K562 (cell line): ENCODE results near the gene GBX1. TPM values are rescaled to one million over a fixed set of nuclear protein-coding genes. Genes with fewer than 3 reads are reported as not detected.

ENCODE experiments used
- ATAC-seq: fragments of 200-7000 bp; cut with Tn5 transposase; 3 replicates; pipeline ENCODE4 v1.9.1; 2020; ENCODE audit warnings: moderate library complexity
- BruUV-seq: library from RNA; stranded (reverse); fragments of 400-500 nt; replicated peaks from 2 replicates; lab custom pipeline; 2021; lab: Mats Ljungman, UMichigan
- CTCF ChIA-PET: fragments of 300-600 bp; formaldehyde crosslinking; extraction: SDS; loops from one replicate; lab custom pipeline; 2021; ENCODE audit warnings: low intra/inter-chr PET ratio; lab: Yijun Ruan, JAX
- POLR2A ChIA-PET: fragments of 300-600, 350-650 bp; sonication (Branson Sonifier 250); formaldehyde crosslinking; extraction: SDS; loops from one replicate; lab custom pipeline; 2021; ENCODE audit warnings: antibody characterized with exemption, inconsistent platforms; lab: Yijun Ruan, JAX
- DNase-seq, 4 experiments: peaks; one replicate each; pipeline versions ENCODE4 v3.0.0 to v3.0.0-alpha.2; 2011 to 2018; ENCODE audit warnings: low spot score in 3 of 4, mixed read lengths in 3 of 4; ENCODE audit errors: extremely low read depth in 1 of 4
- FAIRE-seq: peaks from 2 replicates; lab custom pipeline; 2011; peaks lifted over from hg19 to GRCh38; lab: Jason Lieb, UNC
- H2AFZ ChIP-seq: 2 replicates; pipeline ENCODE4 v1.6.0; 2011; ENCODE audit warnings: low read depth, low read length, control low read depth, inconsistent platforms
- H3K27ac ChIP-seq: fragments of 200-600 bp; 3 replicates; pipeline ENCODE4 v1.8.0; 2011; ENCODE audit warnings: low read depth, mild to moderate bottlenecking, control low read depth, inconsistent platforms, low read length, moderate library complexity, mixed read lengths; ENCODE audit errors: extremely low read depth
- H3K27me3 ChIP-seq, 2 experiments: fragments of 300-600 bp in 1 of 2; 2 replicates in 1 of 2; 3 replicates in 1 of 2; pipeline versions ENCODE4 v1.6.0 to v1.8.0; 2011; ENCODE audit warnings: inconsistent platforms in 2 of 2, low read length in 2 of 2, mild to moderate bottlenecking in 1 of 2, mixed read lengths in 1 of 2, moderate library complexity in 1 of 2; ENCODE audit not compliant: control insufficient read depth in 2 of 2, insufficient read depth in 2 of 2
- H3K36me3 ChIP-seq: fragments of 300-600 bp; 3 replicates; pipeline ENCODE4 v1.8.0; 2011; ENCODE audit warnings: mild to moderate bottlenecking, low read length, inconsistent platforms; ENCODE audit not compliant: control insufficient read depth, insufficient read depth
- H3K4me1 ChIP-seq, 2 experiments: fragments of 200-600 bp in 1 of 2; replicated peaks in 1 of 2; 2 replicates in 1 of 2; 3 replicates in 1 of 2; pipeline versions ENCODE4 v1.5.1 to v1.8.0; 2011; ENCODE audit warnings: inconsistent platforms in 2 of 2, low read length in 2 of 2, mild to moderate bottlenecking in 1 of 2, mixed read lengths in 1 of 2, moderate library complexity in 1 of 2; ENCODE audit not compliant: control insufficient read depth in 2 of 2, insufficient read depth in 2 of 2
- H3K4me2 ChIP-seq: 2 replicates; pipeline ENCODE4 v1.6.1; 2011; ENCODE audit warnings: low read length, control low read depth, inconsistent platforms, mixed read lengths; ENCODE audit not compliant: insufficient read depth
- H3K4me3 ChIP-seq: fragments of 200-600 bp; sonication (generic), shearing (Covaris generic); 2 replicates; pipeline ENCODE4 v1.5.1; 2016; ENCODE audit warnings: control low read depth, inconsistent platforms
- H3K79me2 ChIP-seq: fragments of 200-600 bp; 3 replicates; pipeline ENCODE4 v1.8.0; 2011; ENCODE audit warnings: low read length, inconsistent platforms; ENCODE audit not compliant: control insufficient read depth, insufficient read depth
- H3K9ac ChIP-seq, 2 experiments: 2 replicates each; pipeline versions ENCODE4 v1.6.0 to v1.6.1; 2011; ENCODE audit warnings: low read depth in 2 of 2, low read length in 2 of 2, control low read depth in 1 of 2, inconsistent platforms in 1 of 2, mild to moderate bottlenecking in 1 of 2, mixed read lengths in 1 of 2; ENCODE audit not compliant: insufficient read depth in 1 of 2
- H3K9me1 ChIP-seq: one replicate; pipeline ENCODE4 v1.6.0; 2011; ENCODE audit warnings: inconsistent platforms, mild to moderate bottlenecking, low read length, moderate library complexity; ENCODE audit not compliant: control insufficient read depth, insufficient read depth
- H3K9me3 ChIP-seq: replicated peaks from 2 replicates; pipeline ENCODE4 v1.5.1; 2011; ENCODE audit warnings: low read depth, low read length, inconsistent platforms; ENCODE audit not compliant: control insufficient read depth, insufficient read depth
- H4K20me1 ChIP-seq: replicated peaks from 2 replicates; pipeline ENCODE4 v1.6.1; 2011; ENCODE audit warnings: low read length, inconsistent platforms, mixed read lengths; ENCODE audit not compliant: control insufficient read depth, insufficient read depth
- BRF2 ChIP-seq: IDR thresholded peaks from 3 replicates; pipeline ENCODE4 v1.6.1; 2011; ENCODE audit warnings: borderline replicate concordance, mild to moderate bottlenecking; ENCODE audit not compliant: insufficient read length, insufficient read depth
- CBX5 ChIP-seq: IDR thresholded peaks from 2 replicates; pipeline ENCODE4 v1.6.1; 2014; ENCODE audit warnings: low read depth, borderline replicate concordance
- CLOCK ChIP-seq: fragments of 250-450 bp; sonication (Bioruptor Pico); IDR thresholded peaks from 2 replicates; pipeline ENCODE4 v1.4.0; 2020; ENCODE audit warnings: mild to moderate bottlenecking, moderate library complexity, borderline replicate concordance
- RNF219 ChIP-seq: fragments of 250-450 bp; sonication (Bioruptor Pico); IDR thresholded peaks from 2 replicates; pipeline ENCODE4 v1.5.0; 2022; ENCODE audit warnings: mild to moderate bottlenecking
- SP2 ChIP-seq: IDR thresholded peaks from 2 replicates; pipeline ENCODE4 v1.6.1; 2011; ENCODE audit warnings: mild to moderate bottlenecking, low read depth, low read length, moderate library complexity; ENCODE audit not compliant: poor library complexity, severe bottlenecking; ENCODE audit errors: extremely low read depth
- VEZF1 ChIP-seq: fragments of 200-800 bp; sonication (Bioruptor generic); IDR thresholded peaks from 2 replicates; pipeline ENCODE4 v1.6.1; 2017; ENCODE audit warnings: missing genetic modification characterization, missing compliant biosample characterization
- ZBTB1 ChIP-seq: sonication (generic); formaldehyde crosslinking; IDR thresholded peaks from 2 replicates; pipeline ENCODE4 v1.8.1; 2023; ENCODE audit warnings: missing genetic modification reagents, low read depth, mild to moderate bottlenecking, borderline replicate concordance
- ZBTB9 ChIP-seq: fragments of 450-650 bp; formaldehyde crosslinking; IDR thresholded peaks from 2 replicates; pipeline ENCODE4 v1.4.0; 2020; ENCODE audit warnings: mild to moderate bottlenecking, moderate library complexity
- ZNF253 ChIP-seq: fragments of 250-450 bp; sonication (Bioruptor Pico); conservative IDR thresholded peaks from 2 replicates; pipeline ENCODE4 v1.6.1; 2021; ENCODE audit warnings: mild to moderate bottlenecking
- ZNF274 ChIP-seq: IDR thresholded peaks from 2 replicates; pipeline ENCODE4 v1.6.1; 2011; ENCODE audit warnings: low read depth, mild to moderate bottlenecking, low read length, moderate library complexity, borderline replicate concordance
- WGBS: fragments of 100-300 bp; shearing (Covaris generic); methylation state at CpG from one replicate; pipeline ENCODE4 v1.1.6; 2016; ENCODE audit warnings: low coverage, mixed read lengths; ENCODE audit not compliant: insufficient coverage; ENCODE audit errors: missing lambda C conversion rate; 5-methylcytosine and 5-hydroxymethylcytosine counted together
- in situ Hi-C: fragments of 300-500 bp; cut with MboI; formaldehyde crosslinking; loops from 4 replicates; pipeline ENCODE4 v1.15.0; 2018; ENCODE audit warnings: inconsistent platforms, mixed read lengths
- intact Hi-C: fragments of 100-400 bp; cut with micrococcal nuclease; formaldehyde crosslinking; loops from 2 replicates; pipeline ENCODE4 v1.14.2; 2022
- polyA plus RNA-seq, 8 experiments: library from polyadenylated mRNA; depleted of rRNA in 4 of 8; stranded (reverse) in 5 of 8; unstranded in 3 of 8; fragments of >200 nt; fragmentation: Nextera tagmentation in 2 of 8; fragmentation: Illumina TruSeq in 1 of 8; extraction: Ambion mirVana in 2 of 8; extraction: Trizol in 1 of 8; gene quantifications; 2 replicates each; pipeline versions ENCODE4 v1.2.1 to v1.2.3, GENCODE V29; 2011 to 2014; ENCODE audit warnings: inconsistent platforms in 1 of 8, missing spikeins in 1 of 8
- total RNA-seq, 7 experiments: library from RNA; depleted of rRNA in 6 of 7; stranded (reverse); fragments of >200 nt in 6 of 7; fragmentation: Illumina TruSeq in 2 of 7; extraction: Trizol in 2 of 7; gene quantifications; 2 replicates each; pipeline versions ENCODE4 v1.2.1 to v1.2.3, GENCODE V29; 2011 to 2021; ENCODE audit warnings: low replicate concordance in 1 of 7

GBX1 gene
- total and polyA plus RNA-seq, 9 of the 15 experiments (the other 6 are each of a cell fraction or from before 2014, with no cell fraction given), result not detected

GRCh38 chr7:151126491-151127137 lies 40.9 kb downstream of the GBX1 start:
- FAIRE-seq, result no peak
- H3K4me1 ChIP-seq, result peaks cover 0 to 38% of the 10 kb centered on the region in 2 experiments; a peak in 1 of 5 replicates
- intact Hi-C loops (no loop called here), in situ Hi-C loops (no loop called here)
- H3K9me3 ChIP-seq, result no peaks in the 10 kb centered on the region
- no peak for DNase-seq
- peaks cover 13% of the 10 kb centered on the region for H4K20me1 ChIP-seq
- BruUV-seq, result no TSS peak
- peaks cover 95% of the 10 kb centered on the region for H3K36me3 ChIP-seq
- 85% methylated on average over 11 of the region's 19 CpGs for WGBS
- no peak for ATAC-seq
- H3K79me2 ChIP-seq, result peaks cover 10% of the 10 kb centered on the region; the same call in 2 of the 3 replicates
- H3K9me1 ChIP-seq, result peaks cover 5% of the 10 kb centered on the region
- ChIA-PET POLR2A (interaction anchor here (0.6 kb wide), 1 partner anchor 171 kb away, joined by 4 read pairs; no protein-coding TSS in a partner anchor), CTCF (interaction anchor here (1.2 to 4.4 kb wide), 2 partner anchors 46 to 177 kb away, joined by 3 to 74 read pairs; no protein-coding TSS in a partner anchor)
- H3K4me3 ChIP-seq, result no peak overlapping the region
- H3K27ac ChIP-seq, result no peak overlapping the region
- H3K4me2 ChIP-seq, result no peak overlapping the region
- no peak overlapping the region for H2AFZ ChIP-seq
- H3K9ac ChIP-seq, result peak overlapping the region in 1 of 2 experiments; percentile 70; a peak in 1 of 4 replicates
- H3K27me3 ChIP-seq, result no peaks in the 10 kb centered on the region; a peak in 1 of 5 replicates
- TF ChIP-seq VEZF1 (CRISPR knock-in tag), result no peak
- TF ChIP-seq ZNF253, result no peak
- no peak for TF ChIP-seq ZBTB9 (CRISPR knock-in tag)
- TF ChIP-seq RNF219 (CRISPR knock-in tag), result no peak
- no peak for TF ChIP-seq SP2
- TF ChIP-seq ZBTB1 (CRISPR knock-in tag), result no peak
- TF ChIP-seq CLOCK (CRISPR knock-in tag), result no peak
- no peak for TF ChIP-seq CBX5
- TF ChIP-seq BRF2, result no peak
- no peak for TF ChIP-seq ZNF274
